Trophoblast cell (in vitro differentiated cells and primary cell): ENCODE data around the gene TRIP13.
"Not testable (repeated sequence)": the region's sequence is repeated elsewhere in the genome, so short reads cannot be mapped to it uniquely, and the experiment has no call there.

Experiments
- DNase-seq, 2 donors: peaks; one replicate each; pipeline ENCODE4 v3.0.0-alpha.2; 2016
- H2AFZ ChIP-seq: 2 replicates; pipeline ENCODE4 v1.6.1; 2013; ENCODE audit warnings: low read length, moderate library complexity, mild to moderate bottlenecking; ENCODE audit not compliant: insufficient read depth, poor library complexity
- H2AK5ac ChIP-seq: 2 replicates; pipeline ENCODE4 v1.6.1; 2013; ENCODE audit warnings: mild to moderate bottlenecking, low read length
- H2BK120ac ChIP-seq: 2 replicates; pipeline ENCODE4 v1.6.1; 2013; ENCODE audit warnings: low read length, mild to moderate bottlenecking, moderate library complexity; ENCODE audit not compliant: insufficient read depth, poor library complexity
- H2BK12ac ChIP-seq: 2 replicates; pipeline ENCODE4 v1.6.1; 2013; ENCODE audit warnings: mild to moderate bottlenecking, low read length, moderate library complexity
- H2BK5ac ChIP-seq: 2 replicates; pipeline ENCODE4 v1.6.1; 2013; ENCODE audit warnings: low read length, low read depth, moderate library complexity, mild to moderate bottlenecking; ENCODE audit not compliant: poor library complexity
- H3K14ac ChIP-seq: 2 replicates; pipeline ENCODE4 v1.6.1; 2013; ENCODE audit warnings: mild to moderate bottlenecking, low read length
- H3K18ac ChIP-seq: 2 replicates; pipeline ENCODE4 v1.6.1; 2013; ENCODE audit warnings: mild to moderate bottlenecking, low read length
- H3K23ac ChIP-seq: 2 replicates; pipeline ENCODE4 v1.6.1; 2013; ENCODE audit warnings: low read length
- H3K27ac ChIP-seq: 2 replicates; pipeline ENCODE4 v1.5.1; 2013; ENCODE audit warnings: low read depth, mild to moderate bottlenecking, inconsistent platforms, low read length, moderate library complexity
- H3K27me3 ChIP-seq: 2 replicates; pipeline ENCODE4 v1.6.1; 2013; ENCODE audit warnings: inconsistent platforms, mild to moderate bottlenecking, low read length, moderate library complexity; ENCODE audit not compliant: insufficient read depth
- H3K36me3 ChIP-seq, 2 experiments: 1 replicate in 1 of 2; 2 replicates in 1 of 2; pipeline ENCODE4 v1.6.1; 2013; ENCODE audit warnings: low read length in 2 of 2, mild to moderate bottlenecking in 2 of 2, moderate library complexity in 1 of 2; ENCODE audit not compliant: insufficient read depth in 2 of 2, control insufficient read depth in 1 of 2
- H3K4ac ChIP-seq: 2 replicates; pipeline ENCODE4 v1.6.1; 2013; ENCODE audit warnings: low read depth, mild to moderate bottlenecking, low read length, moderate library complexity
- H3K4me1 ChIP-seq, 2 experiments: 1 replicate in 1 of 2; 2 replicates in 1 of 2; pipeline ENCODE4 v1.6.1; 2013; ENCODE audit warnings: low read length in 2 of 2, mild to moderate bottlenecking in 2 of 2, moderate library complexity in 1 of 2; ENCODE audit not compliant: insufficient read depth in 2 of 2, control insufficient read depth in 1 of 2
- H3K4me2 ChIP-seq: 2 replicates; pipeline ENCODE4 v1.6.1; 2013; ENCODE audit warnings: inconsistent platforms, mild to moderate bottlenecking, low read length, moderate library complexity
- H3K4me3 ChIP-seq: 2 replicates; pipeline ENCODE4 v1.5.1; 2013; ENCODE audit warnings: mild to moderate bottlenecking, low read depth, low read length, inconsistent platforms
- H3K79me1 ChIP-seq: one replicate; pipeline ENCODE4 v1.6.1; 2013; ENCODE audit warnings: low read length
- H3K79me2 ChIP-seq: 2 replicates; pipeline ENCODE4 v1.6.1; 2013; ENCODE audit warnings: low read length, mild to moderate bottlenecking; ENCODE audit not compliant: control insufficient read depth, insufficient read depth, poor library complexity
- H3K9ac ChIP-seq: 2 replicates; pipeline ENCODE4 v1.6.1; 2013; ENCODE audit warnings: mild to moderate bottlenecking, low read length
- H3K9me3 ChIP-seq: 2 replicates; pipeline ENCODE4 v1.6.1; 2013; ENCODE audit warnings: low read depth, mild to moderate bottlenecking, control low read depth, inconsistent platforms, low read length; ENCODE audit not compliant: insufficient read depth
- H4K12ac ChIP-seq: 2 replicates; pipeline ENCODE4 v1.6.1; 2013; ENCODE audit warnings: low read depth, mild to moderate bottlenecking, low read length, moderate library complexity
- H4K8ac ChIP-seq: 2 replicates; pipeline ENCODE4 v1.6.1; 2013; ENCODE audit warnings: low read depth, mild to moderate bottlenecking, low read length, moderate library complexity
- H4K91ac ChIP-seq: one replicate; pipeline ENCODE4 v1.6.1; 2013; ENCODE audit warnings: low read depth, mild to moderate bottlenecking, low read length, moderate library complexity
- WGBS: extraction: QIAGEN DNeasy Blood & Tissue Kit; methylation state at CpG from one replicate; pipeline ENCODE4 v1.1.7; 2013; ENCODE audit warnings: missing lambda C conversion rate; ENCODE audit not compliant: insufficient read length, insufficient coverage; ENCODE audit errors: extremely low coverage; 5-methylcytosine and 5-hydroxymethylcytosine counted together

Gene TRIP13

DNA sequence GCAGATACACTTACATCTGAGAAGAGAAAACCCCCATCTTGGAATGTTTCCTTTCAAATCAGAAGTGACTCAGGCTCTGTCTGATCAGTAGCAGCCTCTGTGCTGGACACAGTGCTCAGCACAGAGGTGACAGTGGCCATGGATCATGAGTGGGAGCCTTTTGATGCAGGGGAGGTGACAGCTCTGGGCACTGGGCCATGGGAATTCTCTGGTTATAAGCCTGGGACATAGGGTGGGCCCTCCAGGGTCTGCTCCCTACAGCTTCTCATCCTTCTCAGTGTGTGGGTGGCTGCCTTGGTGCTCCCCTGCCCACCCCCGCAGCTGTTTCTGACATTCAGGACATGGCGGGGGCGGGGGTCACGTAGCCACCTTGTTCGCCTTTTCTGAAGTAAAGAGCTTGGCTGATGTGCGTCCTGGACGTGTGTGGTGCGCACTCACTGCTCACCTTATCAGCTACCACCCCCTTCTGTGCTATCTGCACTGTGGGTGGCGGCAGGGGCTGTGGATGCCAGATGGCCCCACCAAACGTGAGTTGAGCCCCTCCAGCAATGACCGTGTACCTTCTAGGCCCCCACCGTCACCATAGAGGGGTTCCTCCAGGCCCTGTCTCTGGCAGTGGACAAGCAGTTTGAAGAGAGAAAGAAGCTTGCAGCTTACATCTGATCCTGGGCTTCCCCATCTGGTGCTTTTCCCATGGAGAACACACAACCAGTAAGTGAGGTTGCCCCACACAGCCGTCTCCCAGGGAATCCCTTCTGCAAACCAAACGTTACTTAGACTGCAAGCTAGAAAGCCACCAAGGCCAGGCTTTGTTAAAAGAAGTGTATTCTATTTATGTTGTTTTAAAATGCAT lies 24.0 kb downstream of the TRIP13 start:
- no peaks in the 10 kb centered on the region for H3K27me3 ChIP-seq
- no peak overlapping the region for H2BK12ac ChIP-seq
- no peak for DNase-seq
- no peak overlapping the region for H3K18ac ChIP-seq
- no peaks in the 10 kb centered on the region for H3K9me3 ChIP-seq
- WGBS = no CpG with 5 or more reads among the region's 14 CpGs
- H3K4ac ChIP-seq = no peak overlapping the region
- H3K79me1 ChIP-seq = no peaks in the 10 kb centered on the region
- H4K8ac ChIP-seq = no peak overlapping the region
- no peak overlapping the region for H2BK120ac ChIP-seq
- no peak overlapping the region for H2AFZ ChIP-seq
- no peaks in the 10 kb centered on the region for H3K79me2 ChIP-seq
- H3K36me3 ChIP-seq = peaks cover 39 to 40% of the 10 kb centered on the region in 2 experiments
- H2AK5ac ChIP-seq = no peak overlapping the region
- H3K4me3 ChIP-seq = no peak overlapping the region
- peaks cover 0 to 4% of the 10 kb centered on the region in 2 experiments for H3K4me1 ChIP-seq
- H3K9ac ChIP-seq = no peak overlapping the region
- H4K12ac ChIP-seq = no peak overlapping the region
- no peak overlapping the region for H3K14ac ChIP-seq
- H2BK5ac ChIP-seq = no peak overlapping the region
- no peak overlapping the region for H3K23ac ChIP-seq
- H3K27ac ChIP-seq = no peak overlapping the region
- no peak overlapping the region for H4K91ac ChIP-seq
- no peak overlapping the region for H3K4me2 ChIP-seq

DNA sequence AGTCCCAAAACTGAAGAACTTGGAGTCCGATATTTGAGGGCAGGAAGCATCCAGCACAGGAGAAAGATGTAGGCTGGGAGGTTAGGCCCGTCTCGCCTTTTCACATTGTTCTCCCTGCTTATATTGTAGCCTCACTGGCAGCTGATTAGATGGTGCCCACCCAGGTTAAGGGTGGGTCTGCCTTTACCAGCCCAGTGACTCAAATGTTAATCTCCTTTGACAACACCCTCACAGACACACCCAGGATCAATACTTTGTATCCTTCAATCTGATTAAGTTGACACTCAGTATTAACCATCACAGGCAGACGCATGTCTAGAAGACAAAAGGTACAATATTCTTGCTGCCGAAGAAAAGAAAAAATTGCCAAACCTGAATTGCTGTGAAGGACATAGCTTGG lies 26.0 kb downstream of the TRIP13 start:
- not testable (repeated sequence) for H2BK120ac ChIP-seq, H3K9ac ChIP-seq, H3K79me1 ChIP-seq, H3K79me2 ChIP-seq, H2AK5ac ChIP-seq, H3K4me2 ChIP-seq, H3K27ac ChIP-seq, DNase-seq, H4K91ac ChIP-seq, H2BK5ac ChIP-seq, H3K23ac ChIP-seq, H3K4ac ChIP-seq, H3K27me3 ChIP-seq, H3K18ac ChIP-seq, H3K4me1 ChIP-seq, H4K12ac ChIP-seq, H3K14ac ChIP-seq, H2BK12ac ChIP-seq, H2AFZ ChIP-seq, H4K8ac ChIP-seq, H3K4me3 ChIP-seq, H3K9me3 ChIP-seq
- peaks cover 33 to 37% of the 10 kb centered on the region in 2 experiments for H3K36me3 ChIP-seq
- WGBS = no CpG with 5 or more reads among the region's 5 CpGs

DNA sequence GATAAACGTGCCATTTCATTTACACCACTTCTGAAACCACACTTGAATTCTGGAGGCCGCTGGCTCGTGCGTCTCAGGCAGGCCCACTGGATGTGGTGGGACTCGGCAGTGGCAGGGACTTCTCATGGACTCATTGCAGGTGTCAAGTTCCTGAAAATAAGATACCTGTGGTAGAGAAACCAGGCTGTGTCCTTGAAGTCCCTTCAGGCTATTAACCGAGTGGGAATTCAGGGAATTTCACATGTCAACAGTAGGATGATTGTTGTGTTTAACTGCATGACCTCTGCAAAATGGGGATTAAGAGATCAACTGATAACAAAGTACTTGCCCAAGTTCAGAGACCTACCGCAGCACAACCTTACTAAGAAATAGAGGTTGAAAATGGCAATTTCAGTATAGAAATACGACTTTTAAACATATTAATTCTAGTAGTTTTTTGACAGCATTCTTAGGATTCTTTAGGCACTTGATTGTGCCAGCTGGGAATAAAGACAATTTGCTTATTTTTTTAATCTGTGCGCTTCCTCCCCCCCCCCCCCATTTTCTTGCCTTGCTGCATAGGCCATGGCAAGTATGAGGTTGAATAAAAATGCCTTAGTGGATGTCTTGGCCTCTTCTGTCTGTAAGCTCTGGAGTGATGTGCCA lies 26.8 kb downstream of the TRIP13 start:
- no peak overlapping the region for H3K18ac ChIP-seq
- H2BK120ac ChIP-seq = no peak overlapping the region
- no peak overlapping the region for H3K4me2 ChIP-seq
- H2BK5ac ChIP-seq = no peak overlapping the region
- H2AK5ac ChIP-seq = no peak overlapping the region
- peak; percentile 7 to 11 for DNase-seq
- H3K79me2 ChIP-seq = no peaks in the 10 kb centered on the region
- H3K4me1 ChIP-seq = peaks cover 0 to 4% of the 10 kb centered on the region in 2 experiments
- H3K9ac ChIP-seq = no peak overlapping the region
- H4K91ac ChIP-seq = no peak overlapping the region
- no peaks in the 10 kb centered on the region for H3K79me1 ChIP-seq
- H4K12ac ChIP-seq = no peak overlapping the region
- no peak overlapping the region for H3K4ac ChIP-seq
- no peak overlapping the region for H3K23ac ChIP-seq
- H4K8ac ChIP-seq = no peak overlapping the region
- no peak overlapping the region for H2BK12ac ChIP-seq
- H2AFZ ChIP-seq = no peak overlapping the region
- peaks cover 25 to 34% of the 10 kb centered on the region in 2 experiments for H3K36me3 ChIP-seq
- H3K9me3 ChIP-seq = peaks cover 2% of the 10 kb centered on the region
- no peak overlapping the region for H3K14ac ChIP-seq
- H3K27ac ChIP-seq = no peak overlapping the region
- no CpG with 5 or more reads among the region's 9 CpGs for WGBS
- no peaks in the 10 kb centered on the region for H3K27me3 ChIP-seq
- no peak overlapping the region for H3K4me3 ChIP-seq

DNA sequence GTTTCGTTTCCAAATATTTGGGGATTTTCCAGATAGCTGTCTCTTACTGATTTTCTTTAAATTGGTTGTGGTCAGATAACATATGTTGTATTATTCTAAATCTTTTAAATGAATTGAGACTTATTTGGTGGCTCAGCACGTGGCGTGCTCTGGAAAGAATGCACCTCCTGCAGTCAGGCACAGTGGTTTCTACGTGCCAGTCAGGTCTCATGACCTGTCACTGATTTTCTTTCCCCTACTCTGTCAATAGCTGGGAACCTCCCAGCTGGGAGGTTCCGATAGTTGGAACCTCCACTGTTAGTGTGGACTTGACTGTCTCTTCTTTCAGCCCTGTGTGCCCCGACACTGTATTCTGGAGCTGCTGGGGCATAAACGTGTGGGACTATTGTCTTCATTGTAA lies 27.6 kb downstream of the TRIP13 start:
- Histone ChIP-seq H3K18ac (no peak overlapping the region), H3K4me2 (no peak overlapping the region), H2BK12ac (no peak overlapping the region), H3K9me3 (peaks cover 2% of the 10 kb centered on the region), H2BK5ac (no peak overlapping the region), H3K4me3 (no peak overlapping the region), H3K23ac (no peak overlapping the region), H3K4ac (no peak overlapping the region), H2AFZ (no peak overlapping the region), H3K9ac (no peak overlapping the region), H3K14ac (no peak overlapping the region), H3K36me3 (peaks cover 21 to 28% of the 10 kb centered on the region in 2 experiments), H3K79me1 (no peaks in the 10 kb centered on the region), H2AK5ac (no peak overlapping the region), H2BK120ac (no peak overlapping the region), H3K27ac (no peak overlapping the region), H4K12ac (no peak overlapping the region), H3K79me2 (no peaks in the 10 kb centered on the region), H4K8ac (no peak overlapping the region), H3K4me1 (peaks cover 0 to 4% of the 10 kb centered on the region in 2 experiments), H4K91ac (no peak overlapping the region), H3K27me3 (no peaks in the 10 kb centered on the region)
- no peak for DNase-seq
- WGBS = no CpG with 5 or more reads among the region's 7 CpGs
